Measurements from ENCODE around the gene PDE7B.

Gene PDE7B

GRCh38 chr6:136090929-136091328 is 239.4 kb downstream of the PDE7B start:
- no peaks in the 10 kb centered on the region for H4K20me1 ChIP-seq (ENCODE audit: insufficient read depth, low read length)
- no peaks in the 10 kb centered on the region for H3K9me2 ChIP-seq (ENCODE audit: low read depth, low read length)
- H3K27ac ChIP-seq (ENCODE audit: low read depth, low read length, poor library complexity, severe bottlenecking): no peak overlapping the region
- H2AFZ ChIP-seq (ENCODE audit: low read length): no peak overlapping the region
- H3K27me3 ChIP-seq (ENCODE audit: insufficient read depth, low read length): no peaks in the 10 kb centered on the region
- TF ChIP-seq CTCF (IDR thresholded peaks at IDR 0.05; ENCODE audit: low read length): no peak
- H3K36me3 ChIP-seq (ENCODE audit: insufficient read depth, low read length): no peaks in the 10 kb centered on the region
- H3K4me3 ChIP-seq (ENCODE audit: low read depth, low read length, poor library complexity, severe bottlenecking): no peak overlapping the region
- no peak overlapping the region for H3K4me2 ChIP-seq (ENCODE audit: low read length)
- H3K9ac ChIP-seq (ENCODE audit: low read length): no peak overlapping the region
- no peaks in the 10 kb centered on the region for H3K4me1 ChIP-seq (ENCODE audit: insufficient read depth, low read length, severe bottlenecking)
- no peaks in the 10 kb centered on the region for H3K9me3 ChIP-seq (ENCODE audit: low read length)
- H3K79me2 ChIP-seq (ENCODE audit: insufficient read depth, low read length): no peaks in the 10 kb centered on the region
- H3F3A ChIP-seq (ENCODE audit: insufficient read depth, low read length): no peaks in the 10 kb centered on the region

GRCh38 chr6:136092897-136093296 is 241.4 kb downstream of the PDE7B start:
- Histone ChIP-seq H3K36me3 (ENCODE audit: insufficient read depth, low read length) (no peaks in the 10 kb centered on the region), H3K79me2 (ENCODE audit: insufficient read depth, low read length) (no peaks in the 10 kb centered on the region), H2AFZ (ENCODE audit: low read length) (no peak overlapping the region), H4K20me1 (ENCODE audit: insufficient read depth, low read length) (no peaks in the 10 kb centered on the region), H3K9me3 (ENCODE audit: low read length) (no peaks in the 10 kb centered on the region), H3K9me2 (ENCODE audit: low read depth, low read length) (no peaks in the 10 kb centered on the region), H3K4me3 (ENCODE audit: low read depth, low read length, poor library complexity, severe bottlenecking) (no peak overlapping the region), H3K27me3 (ENCODE audit: insufficient read depth, low read length) (no peaks in the 10 kb centered on the region), H3K4me2 (ENCODE audit: low read length) (no peak overlapping the region), H3F3A (ENCODE audit: insufficient read depth, low read length) (no peaks in the 10 kb centered on the region), H3K27ac (ENCODE audit: low read depth, low read length, poor library complexity, severe bottlenecking) (no peak overlapping the region), H3K4me1 (ENCODE audit: insufficient read depth, low read length, severe bottlenecking) (no peaks in the 10 kb centered on the region), H3K9ac (ENCODE audit: low read length) (no peak overlapping the region)
- TF ChIP-seq CTCF (IDR thresholded peaks at IDR 0.05; ENCODE audit: low read length) (no peak), EZH2 (IDR thresholded peaks at IDR 0.05; ENCODE audit: borderline replicate concordance, low read length) (no peak)

DNA sequence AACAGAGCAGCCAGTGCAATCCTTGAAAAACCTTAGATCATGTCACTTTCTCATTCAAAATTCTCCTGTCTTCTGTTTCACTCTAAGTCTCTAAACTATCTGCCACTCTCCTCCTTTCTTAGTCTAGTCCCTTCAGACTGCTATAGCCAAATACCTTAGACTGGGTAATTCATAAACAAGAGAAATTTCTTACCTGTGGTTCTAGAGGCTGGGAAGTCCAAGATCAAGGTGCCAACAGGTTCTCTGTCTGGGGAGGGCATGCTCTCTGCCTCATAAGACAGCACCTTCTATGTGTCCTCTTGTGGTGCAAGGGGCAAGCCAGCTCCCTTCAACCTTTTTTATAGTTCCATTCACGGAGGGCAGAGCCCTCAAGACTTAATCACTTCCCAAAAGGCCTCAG is 242.3 kb downstream of the PDE7B start:
- Histone ChIP-seq H3K36me3 (ENCODE audit: insufficient read depth, low read length) (no peaks in the 10 kb centered on the region), H3K79me2 (ENCODE audit: insufficient read depth, low read length) (no peaks in the 10 kb centered on the region), H3K9me2 (ENCODE audit: low read depth, low read length) (no peaks in the 10 kb centered on the region), H3K4me2 (ENCODE audit: low read length) (no peak overlapping the region), H2AFZ (ENCODE audit: low read length) (no peak overlapping the region), H3K4me1 (ENCODE audit: insufficient read depth, low read length, severe bottlenecking) (no peaks in the 10 kb centered on the region), H3K27me3 (ENCODE audit: insufficient read depth, low read length) (no peaks in the 10 kb centered on the region), H3K9ac (ENCODE audit: low read length) (no peak overlapping the region), H4K20me1 (ENCODE audit: insufficient read depth, low read length) (no peaks in the 10 kb centered on the region), H3F3A (ENCODE audit: insufficient read depth, low read length) (no peaks in the 10 kb centered on the region), H3K9me3 (ENCODE audit: low read length) (no peaks in the 10 kb centered on the region), H3K4me3 (ENCODE audit: low read depth, low read length, poor library complexity, severe bottlenecking) (no peak overlapping the region), H3K27ac (ENCODE audit: low read depth, low read length, poor library complexity, severe bottlenecking) (no peak overlapping the region)
- TF ChIP-seq CTCF (IDR thresholded peaks at IDR 0.05; ENCODE audit: low read length) (no peak), EZH2 (IDR thresholded peaks at IDR 0.05; ENCODE audit: borderline replicate concordance, low read length) (no peak)

All from OCI-LY1 (cell line).